ENCODE results near the gene AP3B2. TPM values are rescaled to one million over a fixed set of nuclear protein-coding genes. Genes with fewer than 3 reads are reported as not detected.

Gene AP3B2
- 0.43 and 0.64 TPM in 2 replicates for total RNA-seq

DNA sequence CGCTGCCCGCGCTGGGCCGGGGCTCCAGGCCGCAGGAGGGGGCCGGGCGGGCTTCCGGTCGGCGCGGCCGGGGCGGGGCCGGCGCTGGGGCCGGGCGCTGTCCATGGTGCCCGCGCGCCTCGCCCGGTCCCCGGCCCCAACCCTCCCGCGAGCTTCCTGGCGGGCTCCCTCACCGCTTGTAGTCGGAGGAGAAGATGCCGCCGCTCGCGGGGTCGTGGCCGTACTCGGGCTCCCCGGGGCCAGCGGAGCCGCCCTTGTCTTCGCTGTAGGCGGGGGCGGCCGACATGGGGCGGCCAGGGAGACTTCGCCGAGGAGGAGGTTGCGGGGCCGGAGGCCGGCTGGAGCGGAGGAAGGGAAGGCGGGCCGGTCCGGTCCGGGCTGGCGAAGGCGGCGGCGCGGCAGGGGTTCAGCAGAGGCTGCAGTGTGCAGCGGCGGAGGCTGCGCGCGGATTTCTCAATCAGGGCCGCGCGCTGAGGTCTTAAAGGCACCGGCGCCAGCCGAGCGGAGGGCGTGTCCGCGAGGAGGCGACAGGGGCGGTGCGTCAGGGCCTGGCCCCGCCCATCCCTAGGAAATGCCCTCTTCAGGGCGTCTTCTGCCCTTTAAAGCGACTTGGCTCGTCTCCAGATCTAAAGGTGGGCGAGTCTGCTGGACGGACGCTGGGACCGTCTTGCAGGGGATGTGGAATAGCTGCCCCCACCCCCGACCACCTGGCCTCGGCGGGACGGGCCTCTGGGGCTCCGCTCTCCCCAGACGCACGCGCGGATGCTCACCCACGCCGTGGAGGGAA lies at the start of gene AP3B2:
AP3B2 (minus strand) TSS at position 455 of the 787 bp plus-strand sequence; CDS start at position 286, 169 bp downstream.
- TF ChIP-seq, protein P1, sequence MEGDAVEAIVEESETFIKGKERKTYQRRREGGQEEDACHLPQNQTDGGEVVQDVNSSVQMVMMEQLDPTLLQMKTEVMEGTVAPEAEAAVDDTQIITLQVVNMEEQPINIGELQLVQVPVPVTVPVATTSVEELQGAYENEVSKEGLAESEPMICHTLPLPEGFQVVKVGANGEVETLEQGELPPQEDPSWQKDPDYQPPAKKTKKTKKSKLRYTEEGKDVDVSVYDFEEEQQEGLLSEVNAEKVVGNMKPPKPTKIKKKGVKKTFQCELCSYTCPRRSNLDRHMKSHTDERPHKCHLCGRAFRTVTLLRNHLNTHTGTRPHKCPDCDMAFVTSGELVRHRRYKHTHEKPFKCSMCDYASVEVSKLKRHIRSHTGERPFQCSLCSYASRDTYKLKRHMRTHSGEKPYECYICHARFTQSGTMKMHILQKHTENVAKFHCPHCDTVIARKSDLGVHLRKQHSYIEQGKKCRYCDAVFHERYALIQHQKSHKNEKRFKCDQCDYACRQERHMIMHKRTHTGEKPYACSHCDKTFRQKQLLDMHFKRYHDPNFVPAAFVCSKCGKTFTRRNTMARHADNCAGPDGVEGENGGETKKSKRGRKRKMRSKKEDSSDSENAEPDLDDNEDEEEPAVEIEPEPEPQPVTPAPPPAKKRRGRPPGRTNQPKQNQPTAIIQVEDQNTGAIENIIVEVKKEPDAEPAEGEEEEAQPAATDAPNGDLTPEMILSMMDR (IDR thresholded peaks at IDR 0.05; ENCODE audit: insufficient read depth, low read depth, low read length), result no peak
- peak within 1 kb of the TSS; percentile 71 for H3K4me3 ChIP-seq (ENCODE audit: low read depth, low read length)
- DNase-seq (ENCODE audit: low read depth), result peak; percentile 68

GRCh38 chr15:82751308-82751707 lies 41.6 kb upstream of the AP3B2 start:
- TF ChIP-seq, protein P1 (IDR thresholded peaks at IDR 0.05; ENCODE audit: insufficient read depth, low read depth, low read length), result no peak
- no peak for DNase-seq (ENCODE audit: low read depth)
- H3K4me3 ChIP-seq (ENCODE audit: low read depth, low read length), result peak overlapping the region; percentile 91

- peak overlapping the region; percentile 91 for H3K4me3 ChIP-seq (ENCODE audit: low read depth, low read length)
- no peak for DNase-seq (ENCODE audit: low read depth)
- TF ChIP-seq, protein P1 (IDR thresholded peaks at IDR 0.05; ENCODE audit: insufficient read depth, low read depth, low read length), result no peak
Measured at GRCh38 chr15:82750831-82751180, 41.1 kb upstream of the AP3B2 start.

DNA sequence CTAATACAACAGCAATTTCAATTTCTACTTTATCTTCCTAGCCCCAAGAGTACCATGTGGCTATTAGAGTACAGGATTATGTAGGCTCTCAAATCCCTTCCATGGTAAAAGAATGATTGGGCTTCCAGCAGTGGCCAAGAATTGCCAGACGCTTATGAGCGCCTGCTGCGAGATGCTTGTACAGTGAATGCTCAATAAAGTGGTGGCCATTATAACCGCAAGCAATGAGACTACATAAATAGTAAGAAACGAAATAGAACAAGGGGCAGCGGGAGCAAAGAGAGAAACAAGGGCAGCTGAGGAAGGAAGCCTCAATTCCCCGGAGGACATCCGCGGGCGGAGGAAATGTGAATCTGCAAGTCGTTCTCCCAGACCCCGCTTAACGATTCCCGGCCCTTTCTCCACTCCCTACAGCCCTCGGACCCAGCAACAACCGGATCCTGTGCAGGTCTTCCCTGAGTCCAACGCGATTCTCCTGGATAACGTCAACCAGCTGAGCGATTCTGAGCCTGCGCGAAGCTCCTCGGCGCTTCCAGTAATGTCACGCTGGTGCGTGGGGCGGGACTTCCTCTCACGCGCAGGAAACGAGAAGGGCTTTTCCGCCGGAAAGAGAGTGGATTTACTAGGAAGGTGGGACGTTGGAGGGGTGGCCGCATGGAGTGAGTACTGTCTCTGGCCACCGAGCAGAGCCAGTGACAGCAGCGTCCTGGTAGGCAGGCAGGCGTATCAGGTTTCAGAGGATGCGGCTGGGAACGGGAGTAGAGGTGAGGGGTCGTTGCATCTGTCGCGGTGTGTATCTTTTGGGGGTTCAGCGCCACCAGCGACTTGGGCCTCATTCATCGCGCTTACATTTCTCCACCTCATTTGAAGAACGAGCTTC lies 40.5 kb upstream of the AP3B2 start:
- TF ChIP-seq, protein P1 (IDR thresholded peaks at IDR 0.05; ENCODE audit: insufficient read depth, low read depth, low read length), result no peak

GRCh38 chr15:82748315-82748714 lies 38.6 kb upstream of the AP3B2 start:
- TF ChIP-seq, protein P1 (IDR thresholded peaks at IDR 0.05; ENCODE audit: insufficient read depth, low read depth, low read length), result no peak
- no peak overlapping the region for H3K4me3 ChIP-seq (ENCODE audit: low read depth, low read length)
- no peak for DNase-seq (ENCODE audit: low read depth)

More for the DNA sequence above, 40.5 kb upstream of the AP3B2 start:
- H3K4me3 ChIP-seq (ENCODE audit: low read depth, low read length), result peak overlapping the region; percentile 91
- DNase-seq (ENCODE audit: low read depth), result peak; percentile 95

- TF ChIP-seq, protein P1 (IDR thresholded peaks at IDR 0.05; ENCODE audit: insufficient read depth, low read depth, low read length), result no peak
- no peak overlapping the region for H3K4me3 ChIP-seq (ENCODE audit: low read depth, low read length)
- DNase-seq (ENCODE audit: low read depth), result no peak
Measured at GRCh38 chr15:82743810-82744209, 34.1 kb upstream of the AP3B2 start.
